Stomach (tissue), 4 donors: Measurements from ENCODE around the gene ZNF554.

ENCODE experiments used
- CTCF ChIP-seq, 7 experiments: fragments of 450-650 bp in 4 of 7; fragments of 200-600 bp in 3 of 7; sonication (generic) in 3 of 7; IDR thresholded peaks; one replicate each; pipeline ENCODE4 v1.5.1; 2016 to 2019; ENCODE audit warnings: antibody characterized with exemption in 7 of 7, control low read depth in 2 of 7, mild to moderate bottlenecking in 1 of 7
- POLR2A ChIP-seq, 4 donors: fragments of 450-650 bp; IDR thresholded peaks; one replicate each; pipeline ENCODE4 v1.6.1; 2016; ENCODE audit warnings: antibody characterized with exemption in 4 of 4, control low read depth in 2 of 4, mild to moderate bottlenecking in 1 of 4, moderate library complexity in 1 of 4
- POLR2AphosphoS5 ChIP-seq, 3 donors: sonication (generic); formaldehyde crosslinking; IDR thresholded peaks; one replicate each; pipeline ENCODE4 v1.6.1; 2016; ENCODE audit warnings: antibody characterized with exemption in 3 of 3

- TF ChIP-seq POLR2A (IDR thresholded peaks at IDR 0.05) (no peak), POLR2AphosphoS5 (IDR thresholded peaks at IDR 0.05) (no peak), CTCF (IDR thresholded peaks at IDR 0.05) (no peak)
Measured at GRCh38 chr19:2810141-2811091, 9.3 kb upstream of the ZNF554 start.
